Uterus (tissue), 2 donors: ENCODE results near the gene SAMD9.

ENCODE experiments used
- CTCF ChIP-seq, 4 experiments: fragments of 200-600 bp in 2 of 4; fragments of 450-650 bp in 2 of 4; sonication (generic) in 2 of 4; IDR thresholded peaks; one replicate each; pipeline ENCODE4 v1.5.1; 2016 to 2019; ENCODE audit warnings: antibody characterized with exemption in 4 of 4, mild to moderate bottlenecking in 2 of 4, moderate library complexity in 1 of 4
- POLR2A ChIP-seq, 2 donors: fragments of 450-650 bp; IDR thresholded peaks; one replicate each; pipeline ENCODE4 v1.6.1; 2016; ENCODE audit warnings: antibody characterized with exemption in 2 of 2, mild to moderate bottlenecking in 1 of 2, moderate library complexity in 1 of 2

- TF ChIP-seq POLR2A (IDR thresholded peaks at IDR 0.05) (no peak), CTCF (IDR thresholded peaks at IDR 0.05) (no peak)
These were observed 47.7 kb upstream of the SAMD9 start for GRCh38 chr7:93165447-93165846.
